HS-5 (cell line): ENCODE results near the gene CASTOR2.
"Not testable (repeated sequence)": the region's sequence is repeated elsewhere in the genome, so short reads cannot be mapped to it uniquely, and the experiment has no call there.

Experiments used
- DNase-seq: peaks from one replicate; pipeline ENCODE4 v3.0.0-alpha.2; 2012; ENCODE audit warnings: low read depth

CASTOR2 gene

GRCh38 chr7:74964511-74965119 lies at the start of gene CASTOR2:
TSS of gene CASTOR2 (plus strand) at chr7:74964705. CDS start at chr7:74964986, 281 bp downstream.
- DNase-seq = not testable (repeated sequence)

GRCh38 chr7:74922321-74922890 lies 42.1 kb upstream of the CASTOR2 start:
- DNase-seq = not testable (repeated sequence)

GRCh38 chr7:74923644-74924043 lies 40.9 kb upstream of the CASTOR2 start:
- not testable (repeated sequence) for DNase-seq

GRCh38 chr7:74926968-74927367 lies 37.5 kb upstream of the CASTOR2 start:
- not testable (repeated sequence) for DNase-seq

GRCh38 chr7:74931563-74932328 lies 32.8 kb upstream of the CASTOR2 start:
- not testable (repeated sequence) for DNase-seq

- DNase-seq = not testable (repeated sequence)
Measured at GRCh38 chr7:74939429-74939828, 25.1 kb upstream of the CASTOR2 start.

GRCh38 chr7:74941302-74942069 lies 23.0 kb upstream of the CASTOR2 start:
- DNase-seq = not testable (repeated sequence)

- DNase-seq = not testable (repeated sequence)
Measured at GRCh38 chr7:74943923-74944322, 20.6 kb upstream of the CASTOR2 start.

GRCh38 chr7:74947741-74948140 lies 16.8 kb upstream of the CASTOR2 start:
- not testable (repeated sequence) for DNase-seq

GRCh38 chr7:74953774-74954173 lies 10.7 kb upstream of the CASTOR2 start:
- DNase-seq = not testable (repeated sequence)

GRCh38 chr7:74958328-74958727 lies 6.2 kb upstream of the CASTOR2 start:
- not testable (repeated sequence) for DNase-seq

GRCh38 chr7:74963704-74964510 lies 598 bp upstream of the CASTOR2 start:
- DNase-seq = not testable (repeated sequence)

- DNase-seq = not testable (repeated sequence)
Measured at GRCh38 chr7:74966208-74966854, 1.8 kb downstream of the CASTOR2 start.

GRCh38 chr7:74966909-74967308 lies 2.4 kb downstream of the CASTOR2 start:
- not testable (repeated sequence) for DNase-seq

- DNase-seq = not testable (repeated sequence)
Measured at GRCh38 chr7:74971431-74971830, 6.9 kb downstream of the CASTOR2 start.

GRCh38 chr7:74972377-74972776 lies 7.9 kb downstream of the CASTOR2 start:
- DNase-seq = not testable (repeated sequence)

GRCh38 chr7:74975959-74976358 lies 11.5 kb downstream of the CASTOR2 start:
- not testable (repeated sequence) for DNase-seq

GRCh38 chr7:74977523-74977922 lies 13.0 kb downstream of the CASTOR2 start:
- DNase-seq = not testable (repeated sequence)

- DNase-seq = not testable (repeated sequence)
Measured at GRCh38 chr7:74988436-74988835, 23.9 kb downstream of the CASTOR2 start.

GRCh38 chr7:74993121-74993520 lies 28.6 kb downstream of the CASTOR2 start:
- no peak for DNase-seq
